ENCODE results near the gene FMN1. TPM values are rescaled to one million over a fixed set of nuclear protein-coding genes. Genes with fewer than 3 reads are reported as not detected.

Gene FMN1
- total RNA-seq, 1 donor from 2014 or later = 20.1 TPM

DNA sequence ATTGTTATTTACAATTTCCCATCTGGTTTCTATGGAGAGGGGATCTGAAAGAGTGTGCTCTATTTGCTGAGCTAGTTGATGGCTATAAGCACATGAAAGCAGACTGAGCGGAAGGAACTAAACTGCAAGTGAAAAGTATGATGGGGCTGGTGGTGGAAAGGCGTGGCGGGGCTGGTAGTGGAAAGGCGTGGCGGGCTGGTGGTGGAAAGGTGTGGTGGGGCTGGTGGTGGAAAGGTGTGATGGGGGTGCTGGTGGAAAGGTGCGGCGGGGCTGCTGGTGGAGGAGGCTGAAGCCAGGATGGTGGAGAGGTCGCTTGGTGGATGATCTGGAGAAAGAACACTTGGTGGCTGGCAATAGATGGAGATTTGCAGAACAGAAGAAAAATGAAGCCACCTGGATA lies 136.7 kb downstream of the FMN1 start:
- no peak for DNase-seq (ENCODE audit: extremely low spot score in 2 of 2)
- Histone ChIP-seq H3K4me3 (no peak overlapping the region), H3K4me1 (no peaks in the 10 kb centered on the region), H3K9me3 (no peaks in the 10 kb centered on the region), H3K36me3 (no peaks in the 10 kb centered on the region), H3K27ac (no peak overlapping the region), H3K27me3 (no peaks in the 10 kb centered on the region)
- TF ChIP-seq, protein P1, sequence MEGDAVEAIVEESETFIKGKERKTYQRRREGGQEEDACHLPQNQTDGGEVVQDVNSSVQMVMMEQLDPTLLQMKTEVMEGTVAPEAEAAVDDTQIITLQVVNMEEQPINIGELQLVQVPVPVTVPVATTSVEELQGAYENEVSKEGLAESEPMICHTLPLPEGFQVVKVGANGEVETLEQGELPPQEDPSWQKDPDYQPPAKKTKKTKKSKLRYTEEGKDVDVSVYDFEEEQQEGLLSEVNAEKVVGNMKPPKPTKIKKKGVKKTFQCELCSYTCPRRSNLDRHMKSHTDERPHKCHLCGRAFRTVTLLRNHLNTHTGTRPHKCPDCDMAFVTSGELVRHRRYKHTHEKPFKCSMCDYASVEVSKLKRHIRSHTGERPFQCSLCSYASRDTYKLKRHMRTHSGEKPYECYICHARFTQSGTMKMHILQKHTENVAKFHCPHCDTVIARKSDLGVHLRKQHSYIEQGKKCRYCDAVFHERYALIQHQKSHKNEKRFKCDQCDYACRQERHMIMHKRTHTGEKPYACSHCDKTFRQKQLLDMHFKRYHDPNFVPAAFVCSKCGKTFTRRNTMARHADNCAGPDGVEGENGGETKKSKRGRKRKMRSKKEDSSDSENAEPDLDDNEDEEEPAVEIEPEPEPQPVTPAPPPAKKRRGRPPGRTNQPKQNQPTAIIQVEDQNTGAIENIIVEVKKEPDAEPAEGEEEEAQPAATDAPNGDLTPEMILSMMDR (IDR thresholded peaks at IDR 0.05) = no peak
- TF ChIP-seq POLR2AphosphoS5 (IDR thresholded peaks at IDR 0.05; ENCODE audit: insufficient read depth in 1 of 2, low read depth in 1 of 2) (no peak), POLR2A (IDR thresholded peaks at IDR 0.05) (no peak)
- intact Hi-C loops (cut with DNase I) = no loop called here

DNA sequence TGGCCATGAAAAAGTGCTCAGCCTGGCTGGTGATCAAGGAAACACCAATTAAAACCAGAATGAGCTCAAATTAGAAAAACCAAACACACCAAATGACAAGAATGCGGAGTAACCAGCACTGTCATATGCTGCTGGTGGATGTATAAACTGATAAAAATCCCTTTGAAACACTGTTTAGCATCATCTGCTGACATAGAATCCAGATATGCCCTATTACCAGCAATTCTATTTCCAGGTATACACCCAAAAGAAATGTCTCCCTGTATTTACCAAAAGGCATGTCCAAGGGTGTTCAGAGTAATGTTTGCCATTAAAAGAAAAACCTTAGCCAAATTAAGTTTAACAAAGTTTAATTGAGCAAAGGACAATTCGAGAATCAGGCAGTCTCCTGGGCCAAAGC lies 138.6 kb downstream of the FMN1 start:
- Histone ChIP-seq H3K4me3 (no peak overlapping the region), H3K27me3 (no peaks in the 10 kb centered on the region), H3K9me3 (no peaks in the 10 kb centered on the region), H3K4me1 (no peaks in the 10 kb centered on the region), H3K36me3 (no peaks in the 10 kb centered on the region), H3K27ac (no peak overlapping the region)
- DNase-seq (ENCODE audit: extremely low spot score in 2 of 2) = no peak
- intact Hi-C loops (cut with DNase I) = no loop called here
- TF ChIP-seq, protein P1 (IDR thresholded peaks at IDR 0.05) = no peak
- TF ChIP-seq POLR2A (IDR thresholded peaks at IDR 0.05) (no peak), POLR2AphosphoS5 (IDR thresholded peaks at IDR 0.05; ENCODE audit: insufficient read depth in 1 of 2, low read depth in 1 of 2) (no peak)

DNA sequence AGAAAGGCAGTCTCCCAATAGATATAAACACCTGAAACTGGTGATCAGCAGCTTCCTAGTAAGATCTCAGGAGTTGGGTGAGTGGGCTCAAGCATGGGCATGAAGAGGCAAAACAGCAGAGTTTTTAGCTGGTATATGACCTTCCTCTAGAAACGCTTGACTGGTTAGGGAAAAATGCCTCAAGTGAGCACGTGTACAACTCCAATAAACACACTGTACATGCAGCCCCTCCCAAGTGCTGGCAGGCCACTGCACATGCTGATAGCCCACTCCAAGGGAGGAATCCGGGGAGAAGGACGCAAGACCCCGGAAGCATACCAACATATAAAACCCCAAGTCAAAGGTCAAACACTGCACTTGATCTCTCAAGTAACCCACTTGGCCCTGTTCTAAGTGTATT lies 143.0 kb downstream of the FMN1 start:
- Histone ChIP-seq H3K27ac (no peak overlapping the region), H3K27me3 (no peaks in the 10 kb centered on the region), H3K9me3 (no peaks in the 10 kb centered on the region), H3K4me3 (no peak overlapping the region), H3K36me3 (no peaks in the 10 kb centered on the region), H3K4me1 (no peaks in the 10 kb centered on the region)
- no peak for DNase-seq (ENCODE audit: extremely low spot score in 2 of 2)
- intact Hi-C loops (cut with DNase I) = no loop called here
- TF ChIP-seq, protein P1 (IDR thresholded peaks at IDR 0.05) = no peak
- no peak for TF ChIP-seq POLR2AphosphoS5 (IDR thresholded peaks at IDR 0.05; ENCODE audit: insufficient read depth in 1 of 2, low read depth in 1 of 2)
- TF ChIP-seq POLR2A (IDR thresholded peaks at IDR 0.05) = no peak

DNA sequence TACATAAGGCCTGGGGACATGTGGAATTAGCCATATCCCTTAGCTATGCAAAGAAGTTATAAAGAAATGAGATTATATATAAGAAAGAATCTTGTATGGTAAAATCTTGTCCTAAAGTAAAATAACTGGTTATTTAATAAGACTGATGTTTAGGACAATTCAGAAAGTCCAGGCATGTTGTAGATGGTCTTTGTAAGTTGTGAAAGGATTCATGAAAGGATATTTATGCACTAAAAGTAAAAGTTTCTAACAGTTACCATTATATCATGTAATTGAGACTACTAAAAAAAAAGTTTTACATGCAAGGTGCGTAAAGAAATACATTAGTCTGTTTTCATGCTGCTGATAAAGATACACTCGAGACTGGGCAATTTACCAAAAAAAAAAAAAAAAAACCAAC lies 146.3 kb downstream of the FMN1 start:
- TF ChIP-seq POLR2A (IDR thresholded peaks at IDR 0.05) (no peak), POLR2AphosphoS5 (IDR thresholded peaks at IDR 0.05; ENCODE audit: insufficient read depth in 1 of 2, low read depth in 1 of 2) (no peak)
- TF ChIP-seq, protein P1 (IDR thresholded peaks at IDR 0.05) = no peak
- H3K9me3 ChIP-seq = no peaks in the 10 kb centered on the region
- no peak overlapping the region for H3K27ac ChIP-seq
- no peaks in the 10 kb centered on the region for H3K36me3 ChIP-seq
- H3K27me3 ChIP-seq = no peaks in the 10 kb centered on the region
- no peak for DNase-seq (ENCODE audit: extremely low spot score in 2 of 2)
- H3K4me3 ChIP-seq = no peak overlapping the region
- intact Hi-C loops (cut with DNase I) = no loop called here
- no peaks in the 10 kb centered on the region for H3K4me1 ChIP-seq

DNA sequence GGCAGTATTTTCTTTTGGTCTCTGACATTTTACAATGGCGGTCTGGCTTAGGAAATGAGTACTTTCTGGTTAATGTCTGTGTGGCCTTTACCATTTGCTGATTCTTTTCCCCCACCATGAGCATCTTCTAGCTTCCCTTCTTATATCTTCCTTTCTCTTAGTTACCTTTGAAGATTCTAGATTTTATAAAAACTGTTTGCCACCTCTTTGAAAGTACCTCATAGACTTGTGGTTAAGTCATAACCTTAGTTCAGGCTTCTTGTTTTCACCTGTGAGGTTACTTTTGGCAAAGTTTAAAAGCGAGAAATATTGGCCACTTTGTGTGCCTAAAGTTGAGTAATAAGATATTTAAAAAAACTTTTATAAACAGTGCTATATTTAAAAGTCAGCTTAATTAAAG lies 147.4 kb downstream of the FMN1 start:
- TF ChIP-seq POLR2AphosphoS5 (IDR thresholded peaks at IDR 0.05; ENCODE audit: insufficient read depth in 1 of 2, low read depth in 1 of 2) = no peak
- TF ChIP-seq, protein P1 (IDR thresholded peaks at IDR 0.05) = no peak
- no peak for TF ChIP-seq POLR2A (IDR thresholded peaks at IDR 0.05)
- Histone ChIP-seq H3K36me3 (no peaks in the 10 kb centered on the region), H3K27me3 (no peaks in the 10 kb centered on the region), H3K4me3 (no peak overlapping the region), H3K4me1 (no peaks in the 10 kb centered on the region), H3K9me3 (no peaks in the 10 kb centered on the region), H3K27ac (no peak overlapping the region)
- DNase-seq (ENCODE audit: extremely low spot score in 2 of 2) = no peak
- intact Hi-C loops (cut with DNase I) = no loop called here

All from vagina (tissue), 2 donors.